Measurements from ENCODE around the gene PHLPP2.

PHLPP2 gene

GRCh38 chr16:71669926-71670536, 54.5 kb downstream of the PHLPP2 start:
- H3K27ac ChIP-seq, result no peak overlapping the region

DNA sequence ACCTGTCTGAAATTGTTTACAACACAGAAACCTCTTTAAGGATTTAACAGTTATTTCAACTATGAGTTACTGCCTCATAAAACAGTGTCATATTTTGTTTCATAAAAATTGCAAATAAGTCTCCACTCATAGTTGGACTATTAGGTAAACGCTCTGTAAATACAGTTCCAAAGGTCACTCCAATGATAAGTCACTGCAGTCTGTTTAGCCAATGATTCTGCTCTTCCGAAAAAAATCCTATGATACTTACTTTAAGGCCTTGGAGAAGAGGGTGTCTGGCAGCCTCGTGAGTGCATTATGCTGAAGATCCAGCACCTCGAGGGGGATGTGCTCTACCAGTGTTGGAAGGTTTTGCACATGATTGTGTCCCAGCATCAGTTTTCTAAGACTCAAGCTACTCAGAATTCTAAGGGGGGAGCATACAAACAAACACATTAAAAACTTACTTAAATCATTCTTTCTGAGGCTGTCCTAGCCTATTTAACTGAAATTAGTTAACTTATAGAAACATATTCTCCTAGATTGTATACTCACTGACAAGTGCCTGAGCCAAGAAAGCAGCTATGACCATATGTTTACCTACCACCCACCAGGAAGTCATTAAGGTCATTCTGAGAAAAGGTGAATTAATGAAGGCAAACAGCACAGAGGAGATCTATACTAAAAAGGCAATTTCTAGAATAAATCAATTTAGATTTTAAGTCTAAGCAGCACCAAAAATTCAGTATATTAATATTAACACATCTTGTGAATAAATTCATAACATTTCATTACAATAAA, 57.4 kb downstream of the PHLPP2 start:
- H3K27ac ChIP-seq, result peak overlapping the region; percentile 47
- TF ChIP-seq, protein P1, sequence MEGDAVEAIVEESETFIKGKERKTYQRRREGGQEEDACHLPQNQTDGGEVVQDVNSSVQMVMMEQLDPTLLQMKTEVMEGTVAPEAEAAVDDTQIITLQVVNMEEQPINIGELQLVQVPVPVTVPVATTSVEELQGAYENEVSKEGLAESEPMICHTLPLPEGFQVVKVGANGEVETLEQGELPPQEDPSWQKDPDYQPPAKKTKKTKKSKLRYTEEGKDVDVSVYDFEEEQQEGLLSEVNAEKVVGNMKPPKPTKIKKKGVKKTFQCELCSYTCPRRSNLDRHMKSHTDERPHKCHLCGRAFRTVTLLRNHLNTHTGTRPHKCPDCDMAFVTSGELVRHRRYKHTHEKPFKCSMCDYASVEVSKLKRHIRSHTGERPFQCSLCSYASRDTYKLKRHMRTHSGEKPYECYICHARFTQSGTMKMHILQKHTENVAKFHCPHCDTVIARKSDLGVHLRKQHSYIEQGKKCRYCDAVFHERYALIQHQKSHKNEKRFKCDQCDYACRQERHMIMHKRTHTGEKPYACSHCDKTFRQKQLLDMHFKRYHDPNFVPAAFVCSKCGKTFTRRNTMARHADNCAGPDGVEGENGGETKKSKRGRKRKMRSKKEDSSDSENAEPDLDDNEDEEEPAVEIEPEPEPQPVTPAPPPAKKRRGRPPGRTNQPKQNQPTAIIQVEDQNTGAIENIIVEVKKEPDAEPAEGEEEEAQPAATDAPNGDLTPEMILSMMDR (conservative IDR thresholded peaks at IDR 0.05), result no peak

More at GRCh38 chr16:71669926-71670536, 54.5 kb downstream of the PHLPP2 start:
- TF ChIP-seq, protein P1 (conservative IDR thresholded peaks at IDR 0.05), result no peak

- H3K27ac ChIP-seq, result peak overlapping the region; percentile 47
- TF ChIP-seq, protein P1 (conservative IDR thresholded peaks at IDR 0.05), result no peak
Observed at GRCh38 chr16:71666264-71666663, 58.2 kb downstream of the PHLPP2 start.

DNA sequence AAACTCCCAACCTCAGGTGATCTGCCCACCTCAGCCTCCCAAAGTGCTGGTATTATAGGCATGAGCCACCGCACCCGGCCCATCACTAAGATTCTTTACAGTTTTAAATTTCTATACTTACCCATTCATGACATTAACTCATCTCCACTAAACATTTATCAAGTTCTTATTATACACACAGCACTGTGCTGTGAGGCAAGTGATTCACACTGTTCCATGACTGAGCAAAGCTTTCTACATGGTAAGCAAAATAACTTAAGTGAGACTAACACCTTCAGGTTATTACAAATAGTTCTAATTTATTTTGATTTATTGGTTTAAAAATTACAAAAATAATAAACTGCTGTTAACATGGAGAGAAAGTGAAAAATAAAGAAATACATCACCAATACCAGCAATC, 65.0 kb downstream of the PHLPP2 start:
- TF ChIP-seq, protein P1 (conservative IDR thresholded peaks at IDR 0.05), result no peak
- no peak overlapping the region for H3K27ac ChIP-seq

DNA sequence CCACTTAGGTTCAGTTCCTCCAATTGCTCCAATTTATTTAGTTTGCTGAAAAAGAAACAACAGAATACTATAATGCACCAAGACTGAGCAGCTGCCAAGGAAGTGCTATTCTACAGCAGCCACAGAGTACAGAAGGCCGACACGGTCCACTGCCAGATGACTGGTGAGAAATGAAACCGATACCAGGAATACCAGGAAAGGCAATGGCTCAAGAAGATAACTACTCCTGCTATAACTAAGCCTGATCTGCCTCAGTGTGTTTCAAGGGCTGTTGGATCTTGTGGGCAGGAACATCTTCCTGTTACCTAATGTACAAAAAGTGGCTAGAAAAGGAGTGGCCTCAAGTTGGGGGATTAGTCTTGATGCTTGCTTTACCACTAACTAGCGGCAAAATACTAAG, 65.7 kb downstream of the PHLPP2 start:
- no peak overlapping the region for H3K27ac ChIP-seq
- TF ChIP-seq, protein P1 (conservative IDR thresholded peaks at IDR 0.05), result no peak

DNA sequence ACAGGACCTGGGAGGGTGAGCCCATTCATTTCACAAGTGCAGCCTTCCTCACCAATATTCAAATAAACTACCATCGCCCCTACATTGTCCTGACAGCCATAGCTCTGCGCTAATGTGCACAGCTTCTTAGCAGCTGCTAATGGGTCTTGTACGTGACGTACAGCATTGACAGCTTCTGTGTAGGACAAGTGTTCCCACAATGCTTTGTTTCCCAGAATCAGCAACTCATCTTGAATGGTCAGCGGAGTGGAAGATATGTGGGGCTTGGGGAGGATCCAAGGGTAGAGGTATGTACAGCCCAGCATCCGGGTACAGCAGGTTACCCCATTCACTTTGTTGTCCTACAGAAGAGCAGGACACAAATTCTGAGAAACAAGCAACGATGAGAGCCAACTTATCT, 74.8 kb downstream of the PHLPP2 start:
- no peak overlapping the region for H3K27ac ChIP-seq
- TF ChIP-seq, protein P1 (conservative IDR thresholded peaks at IDR 0.05), result no peak

DNA sequence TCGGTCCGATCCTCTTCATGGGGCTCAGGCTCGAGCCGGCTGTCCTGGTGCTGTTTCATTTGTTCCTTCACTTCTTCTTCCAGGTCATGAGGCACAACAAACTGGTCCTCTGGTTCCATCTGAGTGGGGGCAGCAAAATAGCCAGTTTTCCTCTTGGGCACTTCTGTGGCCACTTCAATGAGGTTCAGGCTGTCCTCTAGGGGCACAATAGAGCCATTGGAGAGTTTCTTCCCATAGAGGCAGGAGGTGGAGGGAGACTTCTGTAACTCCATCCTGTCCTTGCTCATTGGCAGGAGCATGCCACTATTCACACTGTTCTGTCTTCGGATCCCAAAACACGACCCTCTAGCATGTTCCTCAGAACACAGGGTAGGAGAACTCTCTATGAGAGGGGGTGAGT, 75.6 kb downstream of the PHLPP2 start:
- no peak overlapping the region for H3K27ac ChIP-seq
- TF ChIP-seq, protein P1 (conservative IDR thresholded peaks at IDR 0.05), result peak; percentile 49
